Thoracic aorta (tissue), 2 donors: ENCODE measurements around the gene CHAMP1. TPM values are rescaled to one million over a fixed set of nuclear protein-coding genes. Genes with fewer than 3 reads are reported as not detected.

ENCODE experiments used
- ATAC-seq: fragments of 150-250 bp; one replicate; pipeline ENCODE4 v1.8.0; 2017; ENCODE audit warnings: low read depth; ENCODE audit not compliant: insufficient number of reproducible peaks, low FRiP score
- DNase-seq: peaks from one replicate; pipeline ENCODE4 v3.0.0-alpha.2; 2020; ENCODE audit warnings: low spot score
- H3K27ac ChIP-seq, 2 donors: fragments of 200-600 bp; sonication (generic); 1 replicate in 1 of 2; 2 replicates in 1 of 2; pipeline ENCODE4 v1.5.1; 2016; ENCODE audit warnings: mild to moderate bottlenecking in 2 of 2, moderate library complexity in 2 of 2
- H3K27me3 ChIP-seq: fragments of 200-600 bp; sonication (generic); replicated peaks from 2 replicates; pipeline ENCODE4 v1.6.0; 2016; ENCODE audit warnings: mild to moderate bottlenecking; ENCODE audit not compliant: insufficient read depth
- H3K36me3 ChIP-seq: fragments of 200-600 bp; sonication (generic); one replicate; pipeline ENCODE4 v1.5.1; 2016
- H3K4me1 ChIP-seq, 2 donors: fragments of 200-600 bp; sonication (generic); 1 replicate in 1 of 2; 2 replicates in 1 of 2; pipeline versions ENCODE4 v1.5.1 to v1.6.0; 2016; ENCODE audit warnings: low read depth in 2 of 2, mild to moderate bottlenecking in 1 of 2; ENCODE audit not compliant: control insufficient read depth in 1 of 2
- H3K4me3 ChIP-seq: fragments of 200-600 bp; sonication (generic); 2 replicates; pipeline ENCODE4 v1.5.1; 2016; ENCODE audit warnings: mild to moderate bottlenecking
- H3K9me3 ChIP-seq: fragments of 200-600 bp; sonication (generic); 2 replicates; pipeline ENCODE4 v1.5.1; 2016
- CTCF ChIP-seq: fragments of 200-600 bp; sonication (generic); IDR thresholded peaks from one replicate; pipeline ENCODE4 v1.5.1; 2019; ENCODE audit warnings: antibody characterized with exemption
- total RNA-seq, 2 donors: library from RNA; depleted of rRNA; stranded (reverse); fragments of >200 nt; gene quantifications; one replicate each; pipeline versions ENCODE4 v1.1.0 to v1.2.3, GENCODE V29; 2016

CHAMP1 gene
- total RNA-seq, 2 donors from 2014 or later: 20.7 to 30.2 TPM

- Histone ChIP-seq H3K4me3 (no peak overlapping the region), H3K27ac (no peak overlapping the region), H3K36me3 (peaks cover 43% of the 10 kb centered on the region), H3K4me1 (no peaks in the 10 kb centered on the region), H3K9me3 (no peaks in the 10 kb centered on the region), H3K27me3 (no peaks in the 10 kb centered on the region)
- DNase-seq (no peak), ATAC-seq (no peak)
- no peak for TF ChIP-seq CTCF
These were observed 15.4 kb upstream of the CHAMP1 start for GRCh38 chr13:114298866-114299265.

GRCh38 chr13:114299604-114300305 is 14.5 kb upstream of the CHAMP1 start:
- TF ChIP-seq CTCF: no peak
- ATAC-seq: no peak
- H3K4me3 ChIP-seq: no peak overlapping the region
- H3K9me3 ChIP-seq: no peaks in the 10 kb centered on the region
- no peaks in the 10 kb centered on the region for H3K4me1 ChIP-seq
- no peak overlapping the region for H3K27ac ChIP-seq
- no peak for DNase-seq
- peaks cover 50% of the 10 kb centered on the region for H3K36me3 ChIP-seq
- no peaks in the 10 kb centered on the region for H3K27me3 ChIP-seq

- Histone ChIP-seq H3K9me3 (no peaks in the 10 kb centered on the region), H3K4me3 (no peak overlapping the region), H3K27ac (no peak overlapping the region), H3K4me1 (no peaks in the 10 kb centered on the region), H3K27me3 (no peaks in the 10 kb centered on the region), H3K36me3 (peaks cover 48% of the 10 kb centered on the region)
- no peak for TF ChIP-seq CTCF
- DNase-seq: no peak
- ATAC-seq: no peak
These were observed 10.5 kb upstream of the CHAMP1 start for GRCh38 chr13:114303700-114304327.

GRCh38 chr13:114304346-114305034 is 9.8 kb upstream of the CHAMP1 start:
- no peak overlapping the region for H3K27ac ChIP-seq
- H3K27me3 ChIP-seq: no peaks in the 10 kb centered on the region
- H3K4me1 ChIP-seq: no peaks in the 10 kb centered on the region
- no peak for ATAC-seq
- no peak for DNase-seq
- H3K36me3 ChIP-seq: peaks cover 41% of the 10 kb centered on the region
- TF ChIP-seq CTCF: no peak
- no peaks in the 10 kb centered on the region for H3K9me3 ChIP-seq
- H3K4me3 ChIP-seq: no peak overlapping the region

GRCh38 chr13:114309086-114309485 is 5.2 kb upstream of the CHAMP1 start:
- H3K27me3 ChIP-seq: no peaks in the 10 kb centered on the region
- peaks cover 14% of the 10 kb centered on the region for H3K36me3 ChIP-seq
- H3K27ac ChIP-seq: no peak overlapping the region
- no peak overlapping the region for H3K4me3 ChIP-seq
- DNase-seq (no peak), ATAC-seq (no peak)
- TF ChIP-seq CTCF: no peak
- H3K4me1 ChIP-seq: peaks cover 4 to 5% of the 10 kb centered on the region in 2 donors
- H3K9me3 ChIP-seq: no peaks in the 10 kb centered on the region
